ENCODE results near the gene TFF3. TPM values are rescaled to one million over a fixed set of nuclear protein-coding genes. Genes with fewer than 3 reads are reported as not detected.

Gene TFF3
- total and polyA plus RNA-seq, 2 of the 4 experiments (the other 2 are of a cell fraction) = not detected

- in situ Hi-C loops (cut with MboI; ENCODE audit: low sequenced_read_pairs) = no loop called here
- Histone ChIP-seq H2BK5ac (ENCODE audit: low read depth, low read length, poor library complexity, severe bottlenecking) (no peak overlapping the region), H3K9me3 (ENCODE audit: control insufficient read depth, insufficient read depth, low read length) (no peaks in the 10 kb centered on the region), H2AK9ac (replicated peaks; ENCODE audit: low read depth, low read length, poor library complexity) (no peak overlapping the region), H3K4me2 (ENCODE audit: low read depth, low read length) (no peak overlapping the region; the same call in 1 of the 2 replicates), H2BK120ac (ENCODE audit: low read depth, low read length) (peak overlapping the region; percentile 42), H3K9ac (ENCODE audit: low read depth, low read length) (no peak overlapping the region), H3K36me3 (ENCODE audit: control insufficient read depth, insufficient read depth, low read length) (peaks cover 19% of the 10 kb centered on the region; the same call in 1 of the 2 replicates), H3K56ac (ENCODE audit: extremely low read depth, insufficient read depth, low read length) (no peak overlapping the region), H4K5ac (ENCODE audit: low read depth, low read length) (no peak overlapping the region), H3K27me3 (ENCODE audit: control insufficient read depth, insufficient read depth, low read length) (no peaks in the 10 kb centered on the region), H4K91ac (ENCODE audit: insufficient read depth, low read depth, low read length) (peak overlapping the region; percentile 4; the same call in 1 of the 2 replicates), H2AK5ac (ENCODE audit: low read depth, low read length) (peak overlapping the region; percentile 39; the same call in 1 of the 2 replicates), H3K23ac (ENCODE audit: low read depth, low read length) (no peak overlapping the region), H4K20me1 (ENCODE audit: insufficient read depth, low read length) (no peaks in the 10 kb centered on the region), H3K4me1 (ENCODE audit: control insufficient read depth, insufficient read depth, low read length) (peaks cover 8% of the 10 kb centered on the region; the same call in 1 of the 2 replicates), H2BK15ac (ENCODE audit: low read depth, low read length) (no peak overlapping the region), H3K27ac (ENCODE audit: insufficient read depth, low read length) (no peak overlapping the region), H3K4ac (ENCODE audit: low read depth, low read length) (peak overlapping the region; percentile 45), H2BK20ac (ENCODE audit: low read depth, low read length) (0 out of 2 replicates have a peak overlapping the region, but pooled peaks have one; percentile 39), H4K8ac (ENCODE audit: low read depth in 2 of 2, low read length in 2 of 2) (peak overlapping the region in 1 of 2 experiments; percentile 46; a peak in 1 of 4 replicates), H3K18ac (ENCODE audit: low read depth, low read length) (no peak overlapping the region; the same call in 1 of the 2 replicates), H3K4me3 (ENCODE audit: insufficient read depth, low read depth, low read length) (no peak overlapping the region), H2AFZ (replicated peaks; ENCODE audit: low read length, poor library complexity) (no peak overlapping the region), H3K14ac (replicated peaks; ENCODE audit: low read depth, low read length) (no peak overlapping the region), H3K9me1 (ENCODE audit: insufficient read depth, low read length) (peaks cover 4% of the 10 kb centered on the region; the same call in 1 of the 2 replicates), H3K79me1 (ENCODE audit: low read depth in 1 of 2, low read length in 2 of 2) (no peaks in the 10 kb centered on the region)
- ChIA-PET CTCF (no interaction called here), POLR2A (ENCODE audit: unreplicated experiment) (no interaction called here)
- ATAC-seq (ENCODE audit: low read depth) = peak; percentile 59; the same call in 1 of the 2 replicates
- TF ChIP-seq RCOR1 (IDR thresholded peaks at IDR 0.05; ENCODE audit: insufficient replicate concordance, low read length) (no peak), MXI1 (IDR thresholded peaks at IDR 0.05; ENCODE audit: borderline replicate concordance, low read depth, low read length) (no peak), CEBPB (IDR thresholded peaks at IDR 0.05; ENCODE audit: low read depth, low read length) (no peak), RFX5 (IDR thresholded peaks at IDR 0.05; ENCODE audit: low read depth, low read length) (no peak), SMC3 (IDR thresholded peaks at IDR 0.05; ENCODE audit: low read depth, low read length) (no peak), RAD21 (IDR thresholded peaks at IDR 0.05; ENCODE audit: low read length) (no peak), BHLHE40 (IDR thresholded peaks at IDR 0.05; ENCODE audit: low read depth, low read length) (no peak)
- TF ChIP-seq, protein P1, sequence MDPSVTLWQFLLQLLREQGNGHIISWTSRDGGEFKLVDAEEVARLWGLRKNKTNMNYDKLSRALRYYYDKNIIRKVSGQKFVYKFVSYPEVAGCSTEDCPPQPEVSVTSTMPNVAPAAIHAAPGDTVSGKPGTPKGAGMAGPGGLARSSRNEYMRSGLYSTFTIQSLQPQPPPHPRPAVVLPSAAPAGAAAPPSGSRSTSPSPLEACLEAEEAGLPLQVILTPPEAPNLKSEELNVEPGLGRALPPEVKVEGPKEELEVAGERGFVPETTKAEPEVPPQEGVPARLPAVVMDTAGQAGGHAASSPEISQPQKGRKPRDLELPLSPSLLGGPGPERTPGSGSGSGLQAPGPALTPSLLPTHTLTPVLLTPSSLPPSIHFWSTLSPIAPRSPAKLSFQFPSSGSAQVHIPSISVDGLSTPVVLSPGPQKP (IDR thresholded peaks at IDR 0.05; ENCODE audit: borderline replicate concordance, low read depth, low read length) = no peak
- no TSS peak for BruUV-seq (replicated peaks)
- DNase-seq = peak; percentile 39
- intact Hi-C loops (cut with micrococcal nuclease) = no loop called here
- WGBS, 2 experiments (ENCODE audit: extremely low coverage in 2 of 2, insufficient read length in 1 of 2) = no CpG with 5 or more reads among the region's 4 CpGs
- dilution Hi-C loops (cut with HindIII; ENCODE audit: low sequenced_read_pairs, unreplicated experiment) = no loop called here
These were observed 37.6 kb downstream of the TFF3 start for GRCh38 chr21:42277593-42277992.
